SIG-M5 treated with dmso at 0.1 percent for 504 hours (cell line): ENCODE measurements around the gene AKR1A1.
"Not testable (repeated sequence)": the region's sequence is repeated elsewhere in the genome, so short reads cannot be mapped to it uniquely, and the experiment has no call there.

ENCODE experiments used
- DNase-seq: peaks from one replicate; lab custom pipeline; 2025; ENCODE audit not compliant: unreplicated experiment; lab: John Stamatoyannopoulos, UW

Gene AKR1A1

DNA sequence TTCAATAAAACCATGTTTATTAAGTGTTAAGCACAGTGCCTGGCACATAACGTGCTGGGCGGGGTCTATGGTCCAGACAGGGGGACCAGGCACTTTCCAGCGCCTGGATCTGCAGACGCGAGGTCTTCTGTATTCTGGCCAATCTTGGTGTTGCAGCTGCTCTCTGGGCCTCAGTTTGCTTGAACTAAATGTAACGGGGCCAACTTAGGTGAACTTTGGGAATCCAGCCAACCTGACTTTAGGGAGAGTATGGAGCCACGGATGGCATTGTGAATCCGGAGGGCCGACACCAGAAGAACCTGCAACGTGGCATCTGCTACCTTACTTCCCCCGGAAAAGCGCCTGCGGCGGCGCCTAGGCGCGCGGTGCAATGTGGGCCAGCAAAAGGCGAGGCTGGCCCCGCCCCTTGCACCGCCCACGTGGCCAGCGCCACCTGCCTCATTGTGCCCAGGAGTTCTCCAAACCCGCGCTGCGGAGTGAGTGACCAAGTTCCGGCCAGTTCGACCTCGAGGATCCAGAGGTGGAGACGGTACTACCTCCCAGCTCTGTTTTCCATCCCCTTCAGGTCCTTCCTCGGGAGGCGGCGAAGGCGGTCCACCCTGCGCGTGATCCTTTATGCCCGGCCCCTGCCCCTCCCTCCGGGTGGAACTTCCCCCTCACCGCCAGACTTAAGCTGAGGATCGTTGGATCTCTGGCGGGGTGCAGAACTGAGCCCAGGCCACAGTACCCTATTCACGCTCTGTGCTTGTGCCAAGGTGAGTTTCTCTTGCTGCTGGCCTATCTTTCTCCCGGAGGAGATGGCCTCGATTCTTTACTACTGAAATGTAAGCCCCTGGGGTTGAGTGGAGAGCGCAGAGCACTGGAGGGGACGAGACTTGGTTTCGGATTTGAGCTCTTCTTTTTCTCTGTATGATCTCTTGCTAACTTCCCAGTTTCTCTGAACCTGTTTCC is at the start of gene AKR1A1:
Gene AKR1A1, plus strand, starts transcription at position 426 of the 951 bp plus-strand sequence. CDS start 10,969 bp downstream, outside the sequence.
- peak; percentile 79 for DNase-seq

DNA sequence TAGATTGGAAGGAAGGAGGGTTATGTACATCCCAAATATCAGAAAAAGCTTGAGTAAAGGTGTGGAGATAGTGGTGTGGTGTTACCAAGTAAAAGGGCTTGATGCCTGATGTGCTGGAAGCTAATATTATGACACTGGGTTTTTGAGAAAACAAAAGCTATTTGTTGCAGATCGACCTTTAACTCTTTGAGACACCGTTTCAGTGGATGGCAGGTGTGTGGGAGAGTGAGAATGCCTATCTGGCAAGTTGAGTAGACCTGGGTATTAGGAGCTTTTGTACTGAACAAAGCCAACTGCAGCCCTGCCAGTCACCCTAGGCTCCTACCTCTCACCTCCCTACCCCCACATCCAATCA is 49.1 kb upstream of the AKR1A1 start:
- no peak for DNase-seq

GRCh38 chr1:45503462-45504360 is 46.9 kb upstream of the AKR1A1 start:
- no peak for DNase-seq

GRCh38 chr1:45507195-45507594 is 43.4 kb upstream of the AKR1A1 start:
- DNase-seq, result no peak

DNA sequence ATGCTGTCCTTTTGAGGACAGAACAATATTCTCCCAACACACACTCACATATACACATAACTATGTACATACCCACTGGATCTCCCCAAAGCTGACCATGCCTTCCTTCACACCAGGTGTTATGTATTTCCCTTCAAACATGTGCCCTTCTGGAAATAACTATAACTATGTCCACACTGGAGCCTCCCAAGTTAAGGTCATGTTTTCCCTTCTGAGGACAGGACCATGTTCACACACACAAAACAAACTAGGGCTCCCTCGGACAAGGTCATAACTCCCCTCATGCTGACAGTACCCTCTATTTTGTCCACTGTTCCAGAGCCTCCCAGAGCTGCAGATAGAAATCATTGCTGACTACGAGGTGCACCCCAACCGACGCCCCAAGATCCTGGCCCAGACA is 42.7 kb upstream of the AKR1A1 start:
- no peak for DNase-seq

DNA sequence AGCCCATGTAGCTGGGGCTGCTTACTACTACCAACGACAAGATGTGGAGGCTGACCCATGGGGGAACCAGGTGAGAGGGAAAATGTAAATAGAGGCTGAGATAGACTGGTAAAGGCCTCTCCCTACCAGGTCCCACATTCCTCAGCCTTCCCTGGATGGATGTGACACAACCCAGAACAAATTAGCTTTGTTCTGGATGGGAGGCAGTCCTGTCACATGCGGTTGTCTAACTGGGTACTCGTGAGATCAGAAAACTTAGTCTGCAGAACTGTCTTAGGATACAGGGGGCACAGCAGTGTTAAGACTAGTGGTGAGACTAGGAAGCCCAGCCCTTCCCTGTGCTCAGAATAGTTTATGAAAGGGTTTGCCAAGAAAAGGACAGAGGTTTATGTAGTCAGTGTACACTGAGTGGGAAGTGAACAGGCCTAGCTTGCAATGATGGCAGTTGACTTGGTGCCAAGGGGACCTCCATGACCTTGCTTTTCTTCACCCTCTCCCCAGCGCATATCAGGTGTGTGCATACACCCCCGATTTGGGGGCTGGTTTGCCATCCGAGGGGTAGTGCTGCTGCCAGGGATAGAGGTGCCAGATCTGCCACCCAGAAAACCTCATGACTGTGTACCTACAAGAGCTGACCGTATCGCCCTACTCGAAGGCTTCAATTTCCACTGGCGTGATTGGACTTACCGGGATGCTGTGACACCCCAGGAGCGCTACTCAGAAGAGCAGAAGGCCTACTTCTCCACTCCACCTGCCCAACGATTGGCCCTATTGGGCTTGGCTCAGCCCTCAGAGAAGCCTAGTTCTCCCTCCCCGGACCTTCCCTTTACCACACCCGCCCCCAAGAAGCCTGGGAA is 42.1 kb upstream of the AKR1A1 start:
- no peak for DNase-seq

DNA sequence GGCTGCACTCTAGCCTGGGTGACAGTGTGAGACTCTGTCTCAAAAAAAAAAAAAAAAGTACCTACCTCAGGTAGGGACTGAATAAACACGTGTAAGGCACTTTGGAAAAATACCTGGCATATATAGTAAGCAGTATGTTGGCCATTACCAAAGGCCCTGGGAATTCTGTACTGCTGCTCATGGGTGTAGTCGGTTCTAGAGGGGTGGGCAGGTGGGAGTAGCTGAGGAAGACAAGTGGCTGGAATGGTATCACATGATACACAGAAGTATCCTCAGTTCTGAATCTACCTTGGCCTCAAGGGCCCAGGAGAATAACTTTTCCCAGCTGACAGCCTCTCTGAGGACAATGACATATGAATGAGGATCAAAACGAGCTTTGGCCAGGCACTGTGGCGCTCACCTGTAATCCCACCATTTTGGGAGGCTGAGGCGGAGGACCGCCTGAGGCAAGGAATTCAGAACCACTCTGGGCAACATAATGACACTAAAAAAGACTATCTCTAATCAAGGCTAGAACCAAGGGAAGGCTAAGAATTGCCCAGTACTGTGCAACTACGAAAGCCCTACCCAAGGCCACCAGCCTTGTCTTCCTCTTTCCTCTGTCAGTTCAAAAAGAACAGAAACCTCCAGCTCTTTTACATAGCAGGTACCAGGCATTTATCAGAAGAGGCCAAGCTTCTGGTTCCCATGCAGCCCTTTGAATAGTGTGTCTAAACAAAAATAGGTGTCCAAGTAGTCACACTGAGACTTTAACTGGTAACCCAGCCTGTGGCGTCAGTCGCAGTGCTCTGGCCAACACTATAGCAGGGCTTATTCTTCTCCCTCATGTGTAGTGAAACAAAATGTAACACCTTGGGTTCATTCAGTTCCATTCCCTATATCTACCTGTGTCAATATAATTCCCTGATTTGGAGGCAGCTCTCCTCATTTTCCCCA is 40.3 kb upstream of the AKR1A1 start:
- peak; percentile 26 for DNase-seq

DNA sequence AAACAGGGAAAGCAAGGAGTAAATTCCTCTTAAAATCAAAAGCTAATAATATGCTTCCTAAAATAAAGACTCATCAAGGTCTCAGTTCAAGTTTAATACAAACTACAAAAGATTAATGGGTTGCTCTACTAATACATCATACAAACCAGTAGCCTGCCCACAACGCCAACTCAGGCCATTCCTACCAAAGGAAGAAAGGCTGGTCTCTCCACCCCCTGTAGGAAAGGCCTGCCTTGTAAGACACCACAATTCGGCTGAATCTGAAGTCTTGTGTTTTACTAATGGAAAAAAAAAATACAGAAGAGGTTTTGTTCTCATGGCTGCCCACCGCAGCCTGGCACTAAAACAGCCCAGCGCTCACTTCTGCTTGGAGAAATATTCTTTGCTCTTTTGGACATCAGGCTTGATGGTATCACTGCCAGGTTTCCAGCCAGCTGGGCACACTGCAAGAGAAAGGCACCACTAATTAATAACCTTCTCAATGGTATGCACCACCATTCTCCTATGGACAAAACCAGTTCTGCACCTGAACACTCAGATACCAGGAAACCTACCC is 39.6 kb upstream of the AKR1A1 start:
- no peak for DNase-seq

DNA sequence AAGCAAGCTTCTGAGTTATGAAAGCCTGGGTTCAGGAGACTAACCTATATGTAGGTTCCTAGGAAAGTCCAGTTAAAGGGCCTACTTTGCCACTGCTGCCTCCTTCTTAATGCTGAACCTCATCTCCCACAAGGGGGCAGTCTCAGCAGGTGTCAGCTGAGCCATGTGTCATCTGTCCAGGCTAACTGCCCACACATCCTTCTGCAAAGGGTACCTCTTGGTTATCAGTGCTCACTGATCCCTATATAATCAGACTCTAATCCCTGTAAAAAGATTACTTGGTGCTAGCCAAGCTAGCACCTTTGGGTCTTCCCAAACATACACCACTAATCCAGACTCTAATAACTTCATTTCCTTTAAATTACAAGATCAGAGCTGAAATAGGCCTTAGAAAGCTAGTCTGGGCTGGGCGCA is 38.0 kb upstream of the AKR1A1 start:
- peak; percentile 30 for DNase-seq

DNA sequence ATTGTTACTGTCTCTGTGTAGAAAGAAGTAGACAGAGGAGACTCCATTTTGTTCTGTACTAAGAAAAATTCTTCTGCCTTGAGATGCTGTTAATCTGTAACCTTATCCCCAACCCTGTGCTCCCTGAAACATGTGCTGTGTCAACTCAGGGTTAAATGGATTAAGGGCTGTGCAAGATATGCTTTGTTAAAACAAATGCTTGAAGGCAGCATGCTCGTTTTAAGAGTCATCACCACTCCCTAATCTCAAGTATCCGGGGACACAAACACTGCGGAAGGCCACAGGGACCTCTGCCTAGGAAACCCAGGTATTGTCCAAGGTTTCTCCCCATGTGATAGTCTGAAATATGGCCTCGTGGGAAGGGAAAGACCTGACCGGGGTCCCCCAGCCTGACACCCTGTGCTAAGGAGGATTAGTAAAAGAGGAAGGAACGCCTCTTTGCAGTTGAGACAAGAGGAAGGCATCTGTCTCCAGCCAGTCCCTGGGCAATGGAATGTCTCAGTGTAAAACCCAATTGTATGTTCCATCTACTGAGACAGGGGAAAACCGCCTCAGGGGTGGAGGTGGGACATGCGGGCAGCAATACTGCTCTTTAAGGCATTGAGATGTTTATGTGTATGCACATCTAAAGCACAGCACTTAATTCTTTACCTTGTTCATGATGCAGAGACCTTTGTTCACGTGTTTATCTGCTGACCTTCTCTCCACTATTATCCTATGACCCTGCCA is 36.9 kb upstream of the AKR1A1 start:
- DNase-seq, result not testable (repeated sequence)

GRCh38 chr1:45516036-45516435 is 34.6 kb upstream of the AKR1A1 start:
- DNase-seq, result no peak

DNA sequence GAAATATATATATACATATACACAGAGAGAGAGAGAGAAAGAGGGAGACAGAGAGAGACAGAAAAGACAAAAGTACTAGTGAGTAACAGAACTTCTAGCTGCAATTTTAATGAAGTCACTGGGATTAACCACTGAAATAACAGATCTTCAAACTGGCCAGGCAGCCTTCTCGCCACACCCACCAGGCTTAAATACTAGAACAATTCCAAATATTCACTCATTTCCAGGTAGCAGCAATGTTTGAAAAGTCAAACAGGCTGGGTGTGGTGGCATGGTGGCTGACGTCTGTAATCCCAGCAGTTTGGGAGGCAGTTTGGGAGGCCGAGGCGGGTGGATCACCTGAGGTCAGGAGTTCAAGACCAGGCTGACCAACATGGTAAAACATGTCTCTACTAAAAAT is 34.2 kb upstream of the AKR1A1 start:
- no peak for DNase-seq

GRCh38 chr1:45518366-45518765 is 32.3 kb upstream of the AKR1A1 start:
- not testable (repeated sequence) for DNase-seq

- no peak for DNase-seq
Measured at GRCh38 chr1:45518910-45519309, 31.7 kb upstream of the AKR1A1 start.

DNA sequence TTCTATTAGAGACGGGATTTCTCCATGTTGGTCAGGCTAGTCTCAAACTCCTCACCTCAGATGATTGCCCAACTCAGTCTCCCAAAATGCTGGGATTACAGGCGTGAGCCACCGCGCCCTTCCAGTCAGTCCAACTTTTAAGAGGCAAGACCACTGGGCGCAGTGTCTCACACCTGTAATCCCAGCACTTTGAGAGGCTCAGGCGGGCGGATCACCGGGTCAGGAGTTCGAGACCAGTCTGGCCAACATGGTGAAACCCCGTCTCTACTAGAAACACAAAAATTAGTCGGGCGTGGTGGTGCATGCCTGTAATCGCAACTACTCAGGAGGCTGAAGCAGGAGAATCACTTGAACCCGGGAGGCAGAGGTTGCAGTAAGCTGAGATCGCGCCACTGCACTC is 30.9 kb upstream of the AKR1A1 start:
- DNase-seq, result not testable (repeated sequence)

GRCh38 chr1:45521413-45522323 is 29.0 kb upstream of the AKR1A1 start, which contains the start of gene PRDX1:
PRDX1 (minus strand) TSS chr1:45521884; CDS start chr1:45519043, 2,841 bp downstream.
- peak; percentile 85 for DNase-seq

GRCh38 chr1:45522324-45523104 is 28.1 kb upstream of the AKR1A1 start:
- no peak for DNase-seq
